ENCODE results near the gene CST9L. TPM values are rescaled to one million over a fixed set of nuclear protein-coding genes. Genes with fewer than 3 reads are reported as not detected.

Gene CST9L, protein sequence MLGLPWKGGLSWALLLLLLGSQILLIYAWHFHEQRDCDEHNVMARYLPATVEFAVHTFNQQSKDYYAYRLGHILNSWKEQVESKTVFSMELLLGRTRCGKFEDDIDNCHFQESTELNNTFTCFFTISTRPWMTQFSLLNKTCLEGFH
- not detected in 2 replicates for total RNA-seq (2014; rRNA removed; shearing (Covaris generic))

DNA sequence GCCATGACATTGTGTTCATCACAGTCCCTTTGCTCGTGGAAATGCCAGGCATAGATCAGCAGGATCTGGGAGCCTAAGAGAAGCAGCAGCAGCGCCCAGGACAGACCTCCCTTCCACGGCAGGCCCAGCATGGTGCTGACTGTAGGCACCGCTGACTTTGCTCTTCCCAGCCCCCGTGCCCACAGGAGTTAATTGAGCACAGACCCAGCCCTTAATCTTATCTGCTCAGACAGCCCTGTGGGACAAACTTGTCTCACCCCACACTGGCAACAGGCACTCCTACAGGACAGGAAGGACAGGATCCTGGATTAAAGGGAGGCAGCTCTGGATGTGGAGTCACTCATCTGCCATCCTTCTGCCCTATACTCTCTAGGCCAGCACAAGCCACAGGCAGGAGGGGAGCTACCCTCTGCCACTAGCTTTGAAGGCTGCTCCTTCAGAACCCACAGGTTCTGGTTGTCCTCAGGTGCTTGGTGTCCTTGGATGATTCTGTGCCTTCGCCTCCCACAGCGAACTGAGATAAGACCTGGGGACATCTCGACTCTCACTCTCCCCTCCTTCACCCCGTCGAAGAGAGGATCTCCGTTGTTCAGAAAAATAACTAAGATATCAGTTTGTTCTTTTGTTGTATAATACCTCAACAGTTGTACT, at the start of gene CST9L:
TSS of gene CST9L (minus strand) at position 165 of the 651 bp plus-strand sequence. CDS start at position 131, 34 bp downstream.
- no peak for DNase-seq (ENCODE audit: low read depth)

DNA sequence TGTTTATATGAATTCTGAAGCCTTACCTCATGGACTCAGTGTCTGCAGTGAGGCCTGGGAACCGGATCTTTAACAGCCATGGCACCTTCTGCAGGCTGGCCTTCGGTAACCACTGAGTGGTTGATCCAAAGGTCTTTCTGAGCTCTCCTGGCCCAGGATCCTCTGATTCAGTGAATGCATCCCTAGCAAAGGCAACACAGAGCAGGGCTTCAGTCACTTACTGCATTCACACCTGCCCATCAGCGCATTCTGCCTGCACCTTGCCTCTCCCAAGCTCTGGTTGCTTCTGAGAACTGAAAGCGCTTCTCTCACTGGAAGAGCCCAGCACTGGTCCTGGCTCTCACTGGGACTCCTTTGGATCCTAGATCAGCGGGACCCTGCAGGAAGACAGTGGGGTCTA, 45.9 kb upstream of the CST9L start:
- DNase-seq (ENCODE audit: low read depth): no peak

DNA sequence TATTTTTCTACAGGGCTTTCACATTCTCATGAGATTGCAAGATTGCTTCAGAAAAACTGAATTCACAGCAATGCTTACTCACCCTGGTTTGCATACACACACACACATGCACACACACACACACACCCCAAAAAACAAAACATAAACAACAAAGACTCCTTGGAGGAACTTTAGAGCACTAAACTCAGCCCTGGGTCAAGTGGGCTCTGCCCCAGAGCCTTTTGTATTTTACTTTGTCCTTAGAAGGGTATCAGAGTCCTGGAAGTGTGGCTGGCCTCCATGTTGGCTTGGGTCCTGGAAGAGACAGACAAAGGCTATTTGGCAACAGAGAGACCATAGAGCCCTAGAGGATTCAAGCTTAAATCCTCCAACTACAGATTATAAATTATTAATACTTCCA, 45.4 kb upstream of the CST9L start:
- DNase-seq (ENCODE audit: low read depth): no peak

DNA sequence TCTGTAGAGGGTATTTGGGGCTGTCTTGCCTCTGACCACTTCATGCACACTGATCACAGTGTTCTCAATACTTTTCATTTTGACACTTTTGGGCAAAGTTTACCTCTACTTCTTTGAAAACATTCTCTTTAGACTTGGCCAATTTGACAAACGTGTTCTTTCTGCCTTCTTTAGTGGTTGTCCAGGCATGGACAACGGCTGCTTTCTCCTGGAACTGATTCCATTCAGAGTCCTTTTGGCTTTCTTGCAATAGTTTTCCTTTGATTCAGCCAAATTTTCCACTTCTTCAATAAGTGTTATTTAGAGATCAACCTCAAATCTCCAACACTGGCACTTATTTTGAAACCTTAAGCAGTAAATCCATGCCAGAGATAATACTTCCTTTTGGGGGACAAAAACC, 44.1 kb upstream of the CST9L start:
- DNase-seq (ENCODE audit: low read depth): no peak

DNA sequence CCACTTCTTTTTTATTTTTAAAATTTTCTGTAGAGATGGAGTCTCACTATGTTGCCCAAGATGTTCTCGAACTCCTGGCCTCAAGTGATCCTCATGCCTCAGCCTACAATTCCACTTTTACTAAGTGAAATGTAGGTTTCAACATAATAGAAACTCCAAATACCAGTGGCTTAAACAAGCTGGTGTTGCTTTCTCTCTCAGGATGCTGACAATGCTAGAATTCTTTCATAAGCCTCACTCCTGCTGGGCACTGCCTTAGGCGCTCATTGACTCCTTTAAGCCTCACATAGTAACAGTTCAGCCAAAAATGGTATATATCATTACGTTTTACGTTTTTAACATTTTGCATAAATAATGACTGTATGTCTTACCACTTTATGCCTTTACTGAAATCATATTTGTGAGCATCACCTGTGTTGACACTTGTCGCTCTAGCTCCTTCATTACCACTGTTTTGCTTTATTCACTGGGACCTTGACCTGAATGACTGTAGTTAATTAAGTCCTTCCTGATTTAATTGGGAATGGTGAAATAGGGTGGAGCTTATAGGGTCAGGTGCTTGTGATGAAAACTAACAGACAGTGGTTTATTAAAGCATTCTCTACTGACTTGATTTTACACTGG, 41.3 kb upstream of the CST9L start:
- DNase-seq (ENCODE audit: low read depth): no peak

DNA sequence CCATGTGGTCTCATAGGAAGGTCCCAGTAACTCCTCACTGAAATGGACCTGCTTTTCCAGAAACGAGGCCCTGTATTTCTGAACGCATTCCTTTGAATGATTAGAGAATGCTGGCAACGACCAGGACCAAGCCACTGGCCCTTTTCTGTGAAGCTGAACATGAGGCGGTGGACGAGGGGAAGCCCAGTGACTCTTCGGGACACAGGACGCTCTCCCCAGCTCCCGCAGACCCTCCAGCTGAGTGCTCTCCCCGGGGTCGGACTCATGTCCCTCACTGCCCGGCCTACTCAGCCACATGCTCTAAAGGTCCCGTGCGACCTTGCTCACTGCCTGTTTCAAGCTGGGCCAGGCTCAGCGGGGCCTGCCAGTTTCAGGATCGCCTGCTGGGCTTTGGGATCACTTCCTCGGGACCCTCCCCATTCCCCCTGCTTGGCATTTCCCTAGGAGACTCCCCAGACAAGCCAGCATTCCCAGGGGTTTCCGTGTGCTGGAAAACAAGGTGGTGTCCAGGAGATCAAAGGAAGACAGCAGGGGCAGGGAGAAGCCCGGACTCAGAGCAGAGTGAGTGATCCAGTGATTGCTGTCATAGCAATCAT, 40.1 kb upstream of the CST9L start:
- DNase-seq (ENCODE audit: low read depth): no peak

DNA sequence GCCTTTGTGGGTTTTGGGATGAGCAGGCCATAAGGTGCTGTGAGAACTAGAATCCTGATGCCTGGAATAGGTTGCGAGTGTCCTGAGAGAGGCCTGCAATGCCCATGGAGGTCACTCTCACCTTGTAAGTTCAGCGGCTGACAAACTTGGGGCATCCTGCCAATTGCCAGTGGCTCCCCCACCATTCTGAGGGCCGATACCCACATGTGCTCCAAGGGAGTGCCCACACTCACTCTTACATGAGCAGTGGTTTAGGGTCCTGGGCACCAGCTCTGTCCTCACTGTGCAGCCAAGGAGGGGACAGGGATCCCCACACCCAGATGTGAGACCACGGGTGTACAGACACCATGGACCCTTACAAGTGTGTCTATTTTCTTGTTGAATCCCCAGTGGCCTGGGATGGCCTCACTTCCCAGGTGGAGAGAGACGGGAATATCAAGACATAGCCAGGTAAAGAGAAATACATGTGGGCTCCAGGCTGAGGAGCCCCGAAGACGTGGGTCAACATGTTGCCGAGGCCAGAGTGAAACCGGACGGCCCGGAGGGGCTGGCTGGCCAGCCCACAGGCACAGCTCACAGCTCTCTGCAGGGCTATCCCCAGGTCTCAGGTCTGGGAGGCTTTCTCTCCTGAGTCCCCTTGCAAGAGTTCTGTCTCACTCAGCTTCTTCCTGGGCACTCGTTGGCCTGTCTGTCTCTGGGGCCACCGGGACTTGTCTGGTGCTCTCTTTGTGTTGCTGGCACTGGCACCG, 39.4 kb upstream of the CST9L start:
- no peak for DNase-seq (ENCODE audit: low read depth)

DNA sequence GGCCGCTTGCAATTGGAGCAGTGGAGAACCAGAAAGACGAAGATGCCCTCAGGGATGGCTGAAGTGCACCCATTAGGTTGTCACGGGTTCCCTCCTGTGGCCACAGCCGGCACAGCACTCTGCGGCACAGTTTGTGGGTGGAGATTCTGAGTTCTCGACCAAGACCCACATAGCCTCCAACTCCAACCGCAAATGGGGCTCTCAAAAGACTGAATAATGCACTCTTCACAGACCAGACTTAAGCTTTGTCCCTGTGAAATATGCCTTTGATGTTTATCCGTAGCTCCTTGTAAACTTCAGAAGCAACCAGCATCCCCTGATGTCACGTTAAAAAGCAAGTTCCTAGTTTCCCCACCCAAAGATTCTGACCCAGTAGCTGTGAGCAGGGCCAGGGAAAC, 38.4 kb upstream of the CST9L start:
- DNase-seq (ENCODE audit: low read depth): peak; percentile 83

DNA sequence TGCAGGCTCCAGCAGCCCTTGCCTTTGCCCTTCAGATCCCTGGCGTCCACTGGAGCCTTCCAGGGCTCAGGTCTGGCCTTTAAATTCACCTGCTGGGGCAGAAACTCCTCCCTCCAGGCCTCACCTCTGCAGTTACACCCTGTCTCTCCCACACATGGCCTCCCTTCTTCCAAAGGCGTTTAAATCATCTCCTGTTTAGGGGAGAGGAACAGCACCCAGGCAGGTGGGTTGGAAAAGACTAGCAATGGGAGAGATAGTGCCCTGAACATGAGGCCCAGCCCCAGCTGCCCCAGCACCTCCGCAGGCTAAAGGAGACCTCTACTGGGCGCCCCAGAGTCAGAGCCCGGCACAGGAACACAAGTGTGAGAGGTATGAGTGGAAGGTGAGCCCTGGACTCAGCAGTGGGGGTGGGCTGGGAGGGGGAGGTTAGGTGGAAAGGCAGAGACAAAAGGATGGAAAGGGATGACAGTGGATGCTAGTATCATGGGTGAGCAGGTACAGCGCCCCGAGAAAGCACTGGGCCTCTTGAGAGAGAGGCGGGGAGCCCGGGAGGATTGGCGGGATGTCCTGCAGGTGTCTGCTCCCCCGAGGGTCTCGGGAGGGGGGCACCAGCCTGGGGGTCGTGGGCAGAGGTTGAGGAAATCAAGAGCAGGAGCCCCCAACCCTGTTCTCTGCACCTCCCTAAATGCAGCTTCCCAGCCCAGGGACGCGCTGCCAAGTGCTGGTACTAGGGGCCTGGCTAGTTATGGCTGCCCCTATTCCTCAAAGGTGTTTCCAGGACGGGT, 37.8 kb upstream of the CST9L start, which contains the start of gene CST9:
TSS of gene CST9 (minus strand) at position 51 of the 785 bp plus-strand sequence. CDS start 53 bp downstream, outside the sequence.
- DNase-seq (ENCODE audit: low read depth): no peak

DNA sequence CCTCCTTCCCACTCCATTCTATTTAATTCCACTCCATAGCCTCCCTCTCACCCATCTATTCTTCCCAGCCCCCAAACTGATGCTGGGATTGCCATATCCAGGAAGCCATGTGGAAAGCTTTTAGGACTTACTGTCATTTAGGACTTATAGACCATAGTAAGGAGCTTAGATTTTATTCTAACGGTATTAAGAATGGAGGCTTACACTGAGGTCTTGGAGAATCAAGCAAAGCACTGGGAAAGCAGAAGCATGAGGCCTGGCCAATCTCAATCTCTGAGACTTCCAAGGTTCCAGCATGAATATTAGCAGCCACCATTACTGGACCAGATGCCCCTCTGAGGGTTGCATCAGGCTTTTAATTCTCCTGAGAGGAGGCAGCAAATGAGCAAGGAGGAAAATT, 36.0 kb upstream of the CST9L start:
- DNase-seq (ENCODE audit: low read depth): no peak

DNA sequence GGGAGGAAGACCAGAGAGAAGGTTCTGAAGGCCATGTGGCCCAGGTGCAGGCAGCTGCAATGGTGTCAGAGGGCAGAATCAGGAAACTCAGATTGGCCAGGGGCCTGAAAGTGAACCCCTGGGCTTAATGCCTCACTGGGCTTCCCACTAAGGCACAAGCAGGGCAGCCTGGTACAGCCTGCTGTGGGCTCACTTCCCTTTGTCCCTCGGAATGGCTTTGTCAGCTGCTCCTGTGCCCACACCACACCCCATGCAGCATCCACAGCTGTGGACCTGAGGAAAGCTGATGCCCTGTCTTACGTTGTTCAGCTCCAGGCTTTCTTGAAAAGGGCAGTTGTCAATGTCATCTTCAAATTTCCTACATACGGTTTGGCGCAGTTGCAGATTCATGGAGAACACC, 35.0 kb upstream of the CST9L start:
- no peak for DNase-seq (ENCODE audit: low read depth)

DNA sequence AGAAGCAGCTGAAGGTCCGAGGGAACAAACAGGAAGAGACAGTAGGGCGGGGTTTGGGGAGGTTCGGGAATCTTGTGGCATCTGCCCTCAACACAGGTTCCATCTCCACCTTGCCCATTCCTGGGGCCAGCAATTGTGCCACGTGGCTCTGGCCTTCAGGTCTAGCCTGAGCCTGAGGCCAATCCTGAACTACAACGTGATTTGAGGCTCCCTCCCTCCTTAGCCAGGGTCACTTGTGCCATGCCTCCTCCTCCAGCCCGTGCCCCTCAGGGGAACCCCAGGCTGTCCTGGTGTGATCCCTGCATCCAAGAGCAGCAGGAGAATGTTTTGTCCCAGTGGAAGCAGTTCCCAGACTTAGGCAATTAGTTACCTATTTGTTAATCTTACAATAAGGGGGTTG, 34.4 kb upstream of the CST9L start:
- DNase-seq (ENCODE audit: low read depth): no peak

DNA sequence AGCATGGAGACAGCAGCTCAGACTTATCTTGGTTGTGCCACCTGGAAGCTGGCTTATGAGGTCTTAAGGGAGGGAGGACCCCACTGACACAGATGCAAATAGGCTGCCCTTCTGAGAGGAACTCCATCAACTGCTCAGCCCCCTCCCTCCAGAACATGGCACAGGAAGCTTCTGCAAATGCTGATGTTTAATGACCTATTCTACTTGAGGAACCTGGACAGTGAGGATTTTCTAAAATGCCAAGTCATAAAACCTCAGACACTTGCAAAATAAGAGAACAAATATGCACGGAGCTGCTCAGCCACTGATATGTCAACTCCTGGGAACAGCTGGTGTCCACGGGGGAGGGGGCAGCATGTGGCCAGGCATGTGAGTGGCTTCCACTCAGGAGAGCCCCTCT, 34.0 kb upstream of the CST9L start:
- DNase-seq (ENCODE audit: low read depth): no peak

DNA sequence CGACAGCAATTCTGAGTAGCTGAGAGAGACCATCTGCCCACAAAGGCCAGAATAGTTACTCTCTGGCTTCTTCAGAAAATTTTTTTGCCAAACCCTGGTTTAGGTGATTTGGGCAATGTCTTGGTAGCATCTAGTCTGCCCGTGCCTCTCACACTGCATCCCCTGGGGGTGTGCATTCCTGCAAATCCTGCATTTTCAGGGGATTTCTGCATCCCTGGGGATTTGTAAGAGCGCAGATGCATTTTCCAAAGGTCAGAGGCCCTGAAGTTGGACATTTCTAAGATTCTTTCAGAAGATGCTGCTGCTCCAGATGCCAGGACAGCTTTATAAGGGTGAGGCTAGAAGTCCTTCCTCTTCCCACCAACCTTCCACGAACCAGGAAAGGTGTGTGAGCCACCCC, 33.4 kb upstream of the CST9L start:
- DNase-seq (ENCODE audit: low read depth): no peak

DNA sequence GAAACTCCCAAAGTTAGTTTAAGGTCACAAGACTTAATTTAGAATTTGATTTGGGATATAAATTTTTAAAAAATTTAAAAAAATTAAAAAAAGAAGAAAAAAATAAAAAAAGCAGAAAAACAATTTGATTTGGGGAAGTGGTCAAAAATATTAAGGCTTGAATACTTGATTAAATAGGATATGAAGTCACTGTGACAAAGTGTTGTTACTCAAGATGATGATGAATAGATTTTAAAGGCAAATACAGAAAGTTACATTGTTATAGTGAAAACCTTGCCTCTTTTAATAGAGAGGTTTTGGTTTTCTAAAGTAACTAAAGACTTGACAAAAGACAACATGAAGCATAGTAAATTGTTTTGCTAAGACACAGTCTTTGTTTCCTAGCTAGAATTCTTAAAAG, 30.2 kb upstream of the CST9L start:
- no peak for DNase-seq (ENCODE audit: low read depth)

DNA sequence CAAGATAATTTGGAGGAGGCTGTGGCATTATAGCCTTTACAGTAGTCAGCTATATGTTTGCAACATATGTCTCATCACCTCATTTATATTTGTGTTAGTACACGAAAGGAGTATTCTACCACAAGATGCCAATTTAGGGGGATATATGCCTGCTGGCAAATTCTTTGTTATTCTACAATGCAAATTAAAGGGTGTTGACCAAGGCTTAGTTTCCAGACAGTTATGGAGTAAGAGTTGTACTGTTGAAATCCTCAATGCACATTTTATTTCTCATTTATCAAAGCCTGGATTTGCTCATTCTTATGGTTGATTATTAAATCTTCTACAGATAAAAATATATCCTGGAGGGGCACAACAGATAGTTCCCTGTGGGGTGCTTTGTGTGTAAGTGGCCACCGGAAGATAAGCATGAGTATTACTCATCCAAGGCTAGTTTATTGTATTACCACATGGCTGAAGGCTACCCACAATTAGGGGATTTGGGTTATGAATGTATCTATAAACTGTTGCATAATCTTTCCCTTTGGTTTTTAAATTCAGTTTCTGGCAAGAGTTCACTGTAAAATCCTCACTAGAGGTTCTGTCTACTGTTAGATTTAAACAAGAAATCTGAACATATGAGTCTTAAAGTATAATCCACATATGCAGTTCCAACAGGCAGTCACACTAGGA, 28.4 kb upstream of the CST9L start:
- DNase-seq (ENCODE audit: low read depth): peak; percentile 50

DNA sequence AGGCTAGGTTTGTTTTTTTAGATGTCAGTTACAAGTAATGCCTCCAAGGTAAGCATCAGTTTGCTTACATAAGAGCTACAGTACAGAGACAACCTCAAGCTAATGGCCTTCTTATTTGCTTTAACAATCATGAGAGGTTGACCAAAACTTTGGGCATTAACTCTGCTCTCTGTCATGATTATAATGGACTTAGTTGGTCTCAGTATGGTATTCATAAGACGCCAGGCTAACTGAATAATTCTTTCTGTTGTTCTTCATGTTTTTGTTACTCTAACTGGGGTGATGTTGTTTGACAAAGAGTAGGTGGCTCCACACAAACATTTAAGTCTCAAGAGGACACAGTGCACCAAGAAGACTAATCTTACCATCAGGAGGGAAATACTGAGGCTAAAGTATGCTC, 27.7 kb upstream of the CST9L start:
- DNase-seq (ENCODE audit: low read depth): no peak

DNA sequence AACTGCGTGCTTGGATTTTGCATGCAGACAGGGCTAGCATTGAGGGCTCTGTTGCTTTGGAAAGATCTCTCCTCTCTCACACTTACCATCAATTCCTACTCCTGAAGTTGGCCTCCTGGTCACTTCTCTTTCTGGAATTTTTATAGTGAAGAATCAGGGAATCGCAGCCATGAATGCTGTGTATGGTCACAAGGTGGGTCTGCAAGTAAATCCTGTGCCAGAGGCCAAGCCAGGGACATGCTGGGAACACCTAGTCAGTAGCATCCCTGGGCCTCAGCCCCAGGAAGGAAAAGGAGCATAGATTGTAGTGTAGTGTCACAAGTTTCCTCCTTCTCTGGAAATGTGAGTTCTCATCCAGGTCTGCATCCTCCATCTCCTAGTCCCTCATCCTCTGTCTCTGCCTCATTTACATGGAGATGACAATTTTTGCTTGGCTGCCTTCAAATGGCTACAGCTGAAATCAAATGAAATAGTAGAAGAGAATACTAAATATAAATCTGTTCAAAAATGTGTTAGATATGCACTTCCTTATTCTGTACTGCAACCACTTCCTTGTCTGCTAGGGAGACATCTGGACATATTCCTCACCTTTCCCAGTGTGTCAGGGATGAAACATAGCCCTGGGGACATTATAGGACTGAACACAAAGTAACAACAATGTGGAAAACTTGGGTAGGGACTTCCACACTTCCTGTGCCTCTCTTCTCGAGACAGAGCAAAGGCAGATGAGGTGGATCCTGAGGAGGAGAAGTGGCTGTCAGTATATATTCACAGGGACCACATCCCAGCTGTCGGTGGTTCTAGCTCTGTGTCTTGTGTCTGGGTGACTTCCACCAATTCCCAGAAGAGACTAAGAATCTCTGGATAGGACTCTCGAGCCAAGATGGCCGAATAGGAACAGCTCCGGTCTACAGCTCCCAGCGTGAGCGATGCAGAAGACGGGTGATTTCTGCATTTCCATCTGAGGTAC, 20.4 kb upstream of the CST9L start:
- no peak for DNase-seq (ENCODE audit: low read depth)

DNA sequence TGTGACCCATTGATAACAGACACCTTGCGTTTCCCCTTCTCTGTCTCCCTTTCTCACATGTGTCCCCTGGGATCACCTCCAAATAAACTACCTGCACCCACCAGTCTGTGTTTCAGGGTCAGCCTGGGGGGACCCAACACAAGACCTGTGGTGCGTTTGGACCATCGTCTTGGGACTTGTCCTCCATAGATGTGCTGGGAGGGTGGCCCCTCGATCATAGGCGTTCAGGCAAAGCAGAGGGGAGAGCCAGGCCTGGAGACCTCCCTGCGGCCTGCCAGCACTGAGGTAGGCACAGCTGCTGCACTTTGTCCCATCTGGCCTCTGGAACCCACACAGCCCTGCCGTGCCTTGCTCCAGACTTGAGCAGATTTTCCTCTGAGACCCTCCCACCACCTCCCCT, 19.3 kb upstream of the CST9L start:
- DNase-seq (ENCODE audit: low read depth): no peak

Measured in M059J (cell line).